ENCODE results near the gene CD244.

The CD244 gene

GRCh38 chr1:160781914-160782689 is 80.6 kb downstream of the CD244 start:
- DNase-seq (ENCODE audit: low read depth in 2 of 2), result no peak

DNA sequence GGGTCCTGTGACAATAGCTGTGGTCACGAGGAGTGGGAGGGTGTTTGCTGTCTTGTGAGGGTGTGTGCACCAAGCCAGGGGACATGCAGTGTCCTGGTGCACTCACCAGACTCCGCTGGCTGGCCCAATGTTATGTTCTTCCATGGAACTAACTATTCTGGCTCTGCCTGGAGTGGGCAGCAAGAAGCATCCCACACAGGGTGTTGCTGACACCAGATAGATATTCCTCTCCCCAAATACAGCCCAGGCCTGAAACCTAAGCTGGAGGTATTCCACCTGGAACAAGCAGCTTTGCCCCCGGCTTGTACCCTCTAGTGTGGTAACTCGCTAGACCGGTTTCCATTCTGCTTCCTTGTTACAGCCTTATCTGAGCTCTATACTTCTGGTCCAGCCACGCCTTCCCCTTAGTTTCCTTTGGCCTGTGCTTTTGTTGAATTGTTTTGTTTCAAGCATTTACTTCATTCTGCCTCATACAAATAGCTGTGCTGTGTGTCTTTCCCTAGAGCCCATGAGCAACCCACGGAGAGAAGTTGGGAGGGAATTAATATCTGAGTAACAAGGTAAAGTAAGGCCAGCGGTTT is 81.4 kb downstream of the CD244 start:
- DNase-seq (ENCODE audit: low read depth in 2 of 2), result no peak

DNA sequence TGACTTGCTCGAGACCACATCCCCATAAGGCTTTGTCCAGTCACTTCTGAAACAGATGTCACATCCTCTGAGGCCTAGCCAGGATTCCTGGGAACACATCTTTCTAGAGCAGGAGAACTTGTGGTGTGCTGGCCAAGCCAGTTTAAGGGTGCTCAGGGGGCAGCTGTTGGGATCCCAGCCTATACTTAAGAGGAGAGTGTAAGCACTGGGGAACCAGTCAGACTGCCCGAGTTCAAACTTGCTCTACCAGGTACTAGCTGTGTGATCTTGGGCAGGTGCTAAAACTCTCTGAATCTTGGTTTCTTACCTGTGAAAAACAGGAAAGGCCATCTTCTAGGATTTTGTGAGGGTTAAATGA is 82.3 kb downstream of the CD244 start:
- no peak for DNase-seq (ENCODE audit: low read depth in 2 of 2)
